Measurements from ENCODE around the gene SGK2. TPM values are rescaled to one million over a fixed set of nuclear protein-coding genes. Genes with fewer than 3 reads are reported as not detected.

Gene SGK2
- total and polyA plus RNA-seq, 2 donors (not counting 1 experiment from before 2014, with no cell fraction given): 1.5 to 1.7 TPM

DNA sequence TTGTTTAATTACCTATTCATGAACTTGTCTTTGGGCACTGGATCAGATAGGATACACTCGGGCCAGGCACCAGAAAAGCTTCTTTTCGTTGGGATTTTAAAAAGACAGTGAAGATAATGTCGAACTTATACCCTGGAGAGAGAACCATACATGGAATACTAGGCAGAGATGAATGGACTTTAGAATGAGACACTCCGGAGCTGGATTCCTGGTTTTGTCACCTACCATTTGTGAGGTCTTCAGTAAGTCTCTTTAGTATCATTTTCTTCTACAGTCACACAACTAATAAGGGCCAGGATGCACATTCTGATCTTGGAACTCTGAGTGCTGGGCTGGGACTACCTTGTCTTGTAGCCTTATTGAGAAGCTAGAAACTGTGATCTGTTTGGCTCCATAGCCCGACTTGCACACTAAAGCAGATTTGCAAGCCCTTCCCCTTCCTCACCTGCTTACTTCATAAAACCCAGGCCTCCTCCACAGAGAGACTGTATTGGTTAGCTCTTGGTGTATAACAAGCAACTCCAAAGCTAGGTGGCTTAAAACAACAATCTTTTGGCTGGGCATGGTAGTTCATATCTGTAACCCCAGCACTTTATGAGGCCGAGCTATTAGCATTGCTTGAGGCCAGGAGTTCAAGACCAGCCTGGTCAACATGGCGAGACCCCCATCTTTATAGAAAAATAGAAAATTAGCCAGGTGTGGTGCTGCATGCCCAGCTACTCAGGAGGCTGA lies 24.5 kb downstream of the SGK2 start:
- no peaks in the 10 kb centered on the region for H3K79me2 ChIP-seq (ENCODE audit: control insufficient read depth, insufficient read depth, low read length)
- no peaks in the 10 kb centered on the region for H3K9me3 ChIP-seq (ENCODE audit: control extremely low read depth in 1 of 3, control insufficient read depth in 2 of 3, insufficient read depth in 1 of 3, low read length in 2 of 3)
- no peak overlapping the region for H3K27ac Mint-ChIP-seq

DNA sequence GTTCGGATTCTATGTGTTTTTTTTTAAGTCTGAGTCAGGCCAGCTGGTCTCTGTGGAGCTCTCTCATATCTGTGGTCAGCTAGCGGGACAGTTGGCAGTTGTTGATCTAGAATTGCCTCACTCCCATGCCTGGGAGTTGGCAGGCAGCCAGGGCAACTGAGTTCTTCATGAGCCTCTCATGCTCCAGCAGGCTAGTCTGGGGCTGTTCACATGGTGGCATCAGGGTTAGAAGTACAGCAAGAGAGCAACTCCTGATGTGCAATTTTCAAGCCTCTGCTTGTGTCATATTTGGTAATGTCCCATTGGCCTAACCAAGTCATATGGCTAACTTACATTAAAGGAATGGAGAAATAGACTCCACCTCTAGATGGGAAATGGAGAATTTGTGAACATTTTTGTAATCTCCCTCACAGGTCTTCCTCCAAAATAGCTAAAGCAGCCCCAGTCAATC lies 25.2 kb downstream of the SGK2 start:
- DNase-seq: no peak
- no peaks in the 10 kb centered on the region for H3K9me3 ChIP-seq (ENCODE audit: control extremely low read depth in 1 of 3, control insufficient read depth in 2 of 3, insufficient read depth in 1 of 3, low read length in 2 of 3)
- no peaks in the 10 kb centered on the region for H3K4me1 ChIP-seq (ENCODE audit: control insufficient read depth in 2 of 2, insufficient read depth in 2 of 2, low read length in 2 of 2)
- H2AFZ ChIP-seq (ENCODE audit: insufficient read depth, low read depth, low read length, poor library complexity, severe bottlenecking): no peak overlapping the region
- no peaks in the 10 kb centered on the region for H3K27me3 ChIP-seq (replicated peaks in 1 of 4; ENCODE audit: control extremely low read depth in 1 of 4, control insufficient read depth in 3 of 4, insufficient read depth in 4 of 4, low read length in 3 of 4)
- Mint-ChIP-seq H3K4me1 (no peaks in the 10 kb centered on the region), H3K27me3 (peaks cover 8% of the 10 kb centered on the region), H3K9me3 (ENCODE audit: insufficient read depth) (no peaks in the 10 kb centered on the region), H3K4me3 (no peak overlapping the region), H3K27ac (no peak overlapping the region)
- TF ChIP-seq EZH2 (IDR thresholded peaks at IDR 0.05; ENCODE audit: borderline replicate concordance, insufficient read depth, low read depth, low read length, poor library complexity, severe bottlenecking): no peak
- TF ChIP-seq, protein P1, sequence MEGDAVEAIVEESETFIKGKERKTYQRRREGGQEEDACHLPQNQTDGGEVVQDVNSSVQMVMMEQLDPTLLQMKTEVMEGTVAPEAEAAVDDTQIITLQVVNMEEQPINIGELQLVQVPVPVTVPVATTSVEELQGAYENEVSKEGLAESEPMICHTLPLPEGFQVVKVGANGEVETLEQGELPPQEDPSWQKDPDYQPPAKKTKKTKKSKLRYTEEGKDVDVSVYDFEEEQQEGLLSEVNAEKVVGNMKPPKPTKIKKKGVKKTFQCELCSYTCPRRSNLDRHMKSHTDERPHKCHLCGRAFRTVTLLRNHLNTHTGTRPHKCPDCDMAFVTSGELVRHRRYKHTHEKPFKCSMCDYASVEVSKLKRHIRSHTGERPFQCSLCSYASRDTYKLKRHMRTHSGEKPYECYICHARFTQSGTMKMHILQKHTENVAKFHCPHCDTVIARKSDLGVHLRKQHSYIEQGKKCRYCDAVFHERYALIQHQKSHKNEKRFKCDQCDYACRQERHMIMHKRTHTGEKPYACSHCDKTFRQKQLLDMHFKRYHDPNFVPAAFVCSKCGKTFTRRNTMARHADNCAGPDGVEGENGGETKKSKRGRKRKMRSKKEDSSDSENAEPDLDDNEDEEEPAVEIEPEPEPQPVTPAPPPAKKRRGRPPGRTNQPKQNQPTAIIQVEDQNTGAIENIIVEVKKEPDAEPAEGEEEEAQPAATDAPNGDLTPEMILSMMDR (IDR thresholded peaks at IDR 0.05): no peak
- CTCF ChIA-PET: interaction anchor here (1.5 kb wide), 1 partner anchor 108 kb away, joined by 4 read pairs; no protein-coding TSS in a partner anchor
- H3K27ac ChIP-seq (ENCODE audit: low read length in 2 of 2): no peak overlapping the region
- POLR2A ChIA-PET: no interaction called here
- intact Hi-C loops (cut with micrococcal nuclease): no loop called here
- H3K4me3 ChIP-seq (ENCODE audit: control extremely low read depth in 1 of 5, extremely low read depth in 1 of 5, insufficient read depth in 1 of 5, low read depth in 2 of 5, low read length in 4 of 5): no peak overlapping the region
- no peak overlapping the region for H3K9ac ChIP-seq (ENCODE audit: low read length)
- WGBS (ENCODE audit: insufficient coverage): 75% methylated on average over 2 of the region's 2 CpGs
- ATAC-seq (ENCODE audit: low read depth): no peak
- H3K36me3 ChIP-seq (replicated peaks in 1 of 2; ENCODE audit: control extremely low read depth in 1 of 2, control insufficient read depth in 1 of 2, extremely low read depth in 1 of 2, insufficient read depth in 2 of 2, low read length in 1 of 2): no peaks in the 10 kb centered on the region
- no peak overlapping the region for H3K4me2 ChIP-seq (replicated peaks; ENCODE audit: low read depth, low read length, poor library complexity, severe bottlenecking)
- no peaks in the 10 kb centered on the region for H3K79me2 ChIP-seq (ENCODE audit: control insufficient read depth, insufficient read depth, low read length)
- no peaks in the 10 kb centered on the region for H4K20me1 ChIP-seq (ENCODE audit: control insufficient read depth, insufficient read depth, low read length, poor library complexity, severe bottlenecking)

More for the DNA sequence above, 24.5 kb downstream of the SGK2 start:
- Mint-ChIP-seq H3K9me3 (ENCODE audit: insufficient read depth) (no peaks in the 10 kb centered on the region), H3K4me3 (no peak overlapping the region), H3K27me3 (peaks cover 8% of the 10 kb centered on the region), H3K4me1 (no peaks in the 10 kb centered on the region)
- Histone ChIP-seq H3K4me1 (ENCODE audit: control insufficient read depth in 2 of 2, insufficient read depth in 2 of 2, low read length in 2 of 2) (no peaks in the 10 kb centered on the region), H3K4me3 (ENCODE audit: control extremely low read depth in 1 of 5, extremely low read depth in 1 of 5, insufficient read depth in 1 of 5, low read depth in 2 of 5, low read length in 4 of 5) (no peak overlapping the region), H3K36me3 (replicated peaks in 1 of 2; ENCODE audit: control extremely low read depth in 1 of 2, control insufficient read depth in 1 of 2, extremely low read depth in 1 of 2, insufficient read depth in 2 of 2, low read length in 1 of 2) (no peaks in the 10 kb centered on the region), H3K27me3 (replicated peaks in 1 of 4; ENCODE audit: control extremely low read depth in 1 of 4, control insufficient read depth in 3 of 4, insufficient read depth in 4 of 4, low read length in 3 of 4) (no peaks in the 10 kb centered on the region), H4K20me1 (ENCODE audit: control insufficient read depth, insufficient read depth, low read length, poor library complexity, severe bottlenecking) (no peaks in the 10 kb centered on the region), H3K9ac (ENCODE audit: low read length) (no peak overlapping the region), H3K4me2 (replicated peaks; ENCODE audit: low read depth, low read length, poor library complexity, severe bottlenecking) (no peak overlapping the region), H3K27ac (ENCODE audit: low read length in 2 of 2) (no peak overlapping the region), H2AFZ (ENCODE audit: insufficient read depth, low read depth, low read length, poor library complexity, severe bottlenecking) (no peak overlapping the region)
- ChIA-PET CTCF (interaction anchor here (1.2 to 1.5 kb wide), 2 partner anchors 45 to 109 kb away, joined by 4 read pairs; no protein-coding TSS in a partner anchor), POLR2A (no interaction called here)
- no peak for TF ChIP-seq EZH2 (IDR thresholded peaks at IDR 0.05; ENCODE audit: borderline replicate concordance, insufficient read depth, low read depth, low read length, poor library complexity, severe bottlenecking)
- TF ChIP-seq, protein P1 (IDR thresholded peaks at IDR 0.05): no peak
- intact Hi-C loops (cut with micrococcal nuclease): no loop called here
- DNase-seq (no peak), ATAC-seq (ENCODE audit: low read depth) (no peak)
- 91% methylated on average over 4 of the region's 7 CpGs for WGBS (ENCODE audit: insufficient coverage)
